IPS-20b (cell line): ENCODE data around the gene DOCK2.
"Not testable (repeated sequence)": the region's sequence is repeated elsewhere in the genome, so short reads cannot be mapped to it uniquely, and the experiment has no call there.

Experiments
- H3K27ac ChIP-seq: one replicate; pipeline ENCODE4 v1.5.1; 2013; ENCODE audit warnings: low read length
- H3K27me3 ChIP-seq: 2 replicates; pipeline ENCODE4 v1.6.1; 2013; ENCODE audit warnings: mild to moderate bottlenecking, low read length, inconsistent platforms; ENCODE audit not compliant: insufficient read depth
- H3K36me3 ChIP-seq: 2 replicates; pipeline ENCODE4 v1.6.1; 2013; ENCODE audit warnings: low read depth, mild to moderate bottlenecking, inconsistent platforms, low read length, moderate library complexity; ENCODE audit not compliant: insufficient read depth
- H3K4me1 ChIP-seq: 2 replicates; pipeline ENCODE4 v1.6.1; 2013; ENCODE audit warnings: mild to moderate bottlenecking, control low read depth, inconsistent platforms, low read length, moderate library complexity; ENCODE audit not compliant: insufficient read depth
- H3K4me3 ChIP-seq: 2 replicates; pipeline ENCODE4 v1.5.1; 2013; ENCODE audit warnings: mild to moderate bottlenecking, low read length, inconsistent platforms
- H3K9ac ChIP-seq: 2 replicates; pipeline ENCODE4 v1.6.1; 2013; ENCODE audit warnings: low read depth, mild to moderate bottlenecking, inconsistent platforms, low read length, moderate library complexity
- H3K9me3 ChIP-seq: 2 replicates; pipeline ENCODE4 v1.6.1; 2013; ENCODE audit warnings: mild to moderate bottlenecking, low read depth, low read length, inconsistent platforms; ENCODE audit not compliant: insufficient read depth

Gene DOCK2

GRCh38 chr5:169943026-169943425 lies 306.0 kb downstream of the DOCK2 start:
- H3K36me3 ChIP-seq, result no peaks in the 10 kb centered on the region
- H3K9me3 ChIP-seq, result no peaks in the 10 kb centered on the region
- no peak overlapping the region for H3K9ac ChIP-seq
- no peak overlapping the region for H3K4me3 ChIP-seq
- H3K27ac ChIP-seq, result no peak overlapping the region
- peaks cover 12% of the 10 kb centered on the region; the same call in 1 of the 2 replicates for H3K4me1 ChIP-seq
- no peaks in the 10 kb centered on the region for H3K27me3 ChIP-seq

- no peaks in the 10 kb centered on the region for H3K27me3 ChIP-seq
- no peaks in the 10 kb centered on the region for H3K36me3 ChIP-seq
- H3K9me3 ChIP-seq, result no peaks in the 10 kb centered on the region
- H3K27ac ChIP-seq, result no peak overlapping the region
- H3K4me3 ChIP-seq, result no peak overlapping the region
- H3K4me1 ChIP-seq, result peaks cover 12% of the 10 kb centered on the region; the same call in 1 of the 2 replicates
- no peak overlapping the region for H3K9ac ChIP-seq
These were observed 307.0 kb downstream of the DOCK2 start for GRCh38 chr5:169944115-169944514.

- no peaks in the 10 kb centered on the region for H3K27me3 ChIP-seq
- no peak overlapping the region for H3K4me3 ChIP-seq
- H3K27ac ChIP-seq, result no peak overlapping the region
- no peaks in the 10 kb centered on the region for H3K36me3 ChIP-seq
- H3K9ac ChIP-seq, result no peak overlapping the region
- no peaks in the 10 kb centered on the region for H3K9me3 ChIP-seq
- peaks cover 12% of the 10 kb centered on the region; the same call in 1 of the 2 replicates for H3K4me1 ChIP-seq
These were observed 308.0 kb downstream of the DOCK2 start for GRCh38 chr5:169944922-169945680.

GRCh38 chr5:169945831-169946261 lies 308.8 kb downstream of the DOCK2 start:
- Histone ChIP-seq H3K27me3 (no peaks in the 10 kb centered on the region), H3K9ac (no peak overlapping the region), H3K27ac (no peak overlapping the region), H3K36me3 (no peaks in the 10 kb centered on the region), H3K4me3 (no peak overlapping the region), H3K4me1 (peaks cover 12% of the 10 kb centered on the region; the same call in 1 of the 2 replicates), H3K9me3 (no peaks in the 10 kb centered on the region)

- Histone ChIP-seq H3K36me3 (no peaks in the 10 kb centered on the region), H3K9me3 (no peaks in the 10 kb centered on the region), H3K9ac (no peak overlapping the region), H3K4me3 (no peak overlapping the region), H3K27ac (no peak overlapping the region), H3K27me3 (no peaks in the 10 kb centered on the region), H3K4me1 (peaks cover 12% of the 10 kb centered on the region; the same call in 1 of the 2 replicates)
These were observed 309.7 kb downstream of the DOCK2 start for GRCh38 chr5:169946743-169947295.

GRCh38 chr5:169950333-169950732 lies 313.3 kb downstream of the DOCK2 start:
- H3K36me3 ChIP-seq, result no peaks in the 10 kb centered on the region
- no peak overlapping the region for H3K4me3 ChIP-seq
- no peak overlapping the region for H3K27ac ChIP-seq
- no peak overlapping the region for H3K9ac ChIP-seq
- H3K9me3 ChIP-seq, result no peaks in the 10 kb centered on the region
- H3K27me3 ChIP-seq, result no peaks in the 10 kb centered on the region
- peaks cover 10% of the 10 kb centered on the region; the same call in 1 of the 2 replicates for H3K4me1 ChIP-seq

- not testable (repeated sequence) for H3K4me3 ChIP-seq, H3K9me3 ChIP-seq, H3K27ac ChIP-seq, H3K36me3 ChIP-seq, H3K4me1 ChIP-seq, H3K9ac ChIP-seq, H3K27me3 ChIP-seq
These were observed 316.1 kb downstream of the DOCK2 start for GRCh38 chr5:169953196-169953595.

- Histone ChIP-seq H3K9me3 (no peaks in the 10 kb centered on the region), H3K4me3 (no peak overlapping the region), H3K36me3 (no peaks in the 10 kb centered on the region), H3K4me1 (0 out of 2 replicates have a peak, but pooled peaks cover 3% of the 10 kb centered on the region), H3K9ac (no peak overlapping the region), H3K27me3 (no peaks in the 10 kb centered on the region), H3K27ac (no peak overlapping the region)
These were observed 317.7 kb downstream of the DOCK2 start for GRCh38 chr5:169954786-169955185.

GRCh38 chr5:169956126-169956525 lies 319.1 kb downstream of the DOCK2 start:
- Histone ChIP-seq H3K9me3 (no peaks in the 10 kb centered on the region), H3K36me3 (no peaks in the 10 kb centered on the region), H3K27me3 (no peaks in the 10 kb centered on the region), H3K4me3 (no peak overlapping the region), H3K27ac (no peak overlapping the region), H3K9ac (no peak overlapping the region), H3K4me1 (0 out of 2 replicates have a peak, but pooled peaks cover 3% of the 10 kb centered on the region)

- Histone ChIP-seq H3K4me3 (no peak overlapping the region), H3K27me3 (no peaks in the 10 kb centered on the region), H3K36me3 (no peaks in the 10 kb centered on the region), H3K27ac (no peak overlapping the region), H3K4me1 (0 out of 2 replicates have a peak, but pooled peaks cover 3% of the 10 kb centered on the region), H3K9me3 (no peaks in the 10 kb centered on the region), H3K9ac (no peak overlapping the region)
These were observed 319.7 kb downstream of the DOCK2 start for GRCh38 chr5:169956756-169957155.

GRCh38 chr5:169958278-169958677 lies 321.2 kb downstream of the DOCK2 start:
- no peak overlapping the region for H3K9ac ChIP-seq

GRCh38 chr5:169960659-169961058 lies 323.6 kb downstream of the DOCK2 start:
- H3K4me3 ChIP-seq, result no peak overlapping the region
- no peaks in the 10 kb centered on the region for H3K27me3 ChIP-seq
- H3K9me3 ChIP-seq, result no peaks in the 10 kb centered on the region
- no peaks in the 10 kb centered on the region for H3K36me3 ChIP-seq
- H3K4me1 ChIP-seq, result 0 out of 2 replicates have a peak, but pooled peaks cover 3% of the 10 kb centered on the region
- H3K27ac ChIP-seq, result no peak overlapping the region
- H3K9ac ChIP-seq, result no peak overlapping the region

More at GRCh38 chr5:169958278-169958677, 321.2 kb downstream of the DOCK2 start:
- no peaks in the 10 kb centered on the region for H3K9me3 ChIP-seq
- H3K27me3 ChIP-seq, result no peaks in the 10 kb centered on the region
- no peak overlapping the region for H3K4me3 ChIP-seq
- 0 out of 2 replicates have a peak, but pooled peaks cover 3% of the 10 kb centered on the region for H3K4me1 ChIP-seq
- H3K36me3 ChIP-seq, result no peaks in the 10 kb centered on the region
- H3K27ac ChIP-seq, result no peak overlapping the region
